ENCODE measurements around the gene TMEM17.

DNA sequence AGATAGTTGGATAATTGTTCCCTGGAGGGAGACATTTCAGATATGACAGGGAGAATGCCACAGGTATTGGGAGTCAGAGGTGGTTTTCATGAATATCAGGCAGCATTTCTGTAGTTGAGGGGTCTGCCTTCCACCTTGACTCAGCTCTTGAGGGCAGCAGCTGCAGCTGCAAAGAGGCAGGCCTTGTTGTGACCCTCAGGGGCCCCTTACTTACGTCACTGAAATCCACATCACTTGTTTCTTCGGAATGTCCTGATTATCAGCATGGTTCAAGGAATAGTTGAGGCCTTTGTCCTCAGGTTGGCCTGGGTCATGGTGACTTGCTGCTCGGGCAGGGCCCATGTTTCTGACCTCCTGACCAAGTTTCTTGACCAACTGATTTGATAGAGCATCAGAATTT, 46.9 kb downstream of the TMEM17 start:
- TF ChIP-seq, protein P1, sequence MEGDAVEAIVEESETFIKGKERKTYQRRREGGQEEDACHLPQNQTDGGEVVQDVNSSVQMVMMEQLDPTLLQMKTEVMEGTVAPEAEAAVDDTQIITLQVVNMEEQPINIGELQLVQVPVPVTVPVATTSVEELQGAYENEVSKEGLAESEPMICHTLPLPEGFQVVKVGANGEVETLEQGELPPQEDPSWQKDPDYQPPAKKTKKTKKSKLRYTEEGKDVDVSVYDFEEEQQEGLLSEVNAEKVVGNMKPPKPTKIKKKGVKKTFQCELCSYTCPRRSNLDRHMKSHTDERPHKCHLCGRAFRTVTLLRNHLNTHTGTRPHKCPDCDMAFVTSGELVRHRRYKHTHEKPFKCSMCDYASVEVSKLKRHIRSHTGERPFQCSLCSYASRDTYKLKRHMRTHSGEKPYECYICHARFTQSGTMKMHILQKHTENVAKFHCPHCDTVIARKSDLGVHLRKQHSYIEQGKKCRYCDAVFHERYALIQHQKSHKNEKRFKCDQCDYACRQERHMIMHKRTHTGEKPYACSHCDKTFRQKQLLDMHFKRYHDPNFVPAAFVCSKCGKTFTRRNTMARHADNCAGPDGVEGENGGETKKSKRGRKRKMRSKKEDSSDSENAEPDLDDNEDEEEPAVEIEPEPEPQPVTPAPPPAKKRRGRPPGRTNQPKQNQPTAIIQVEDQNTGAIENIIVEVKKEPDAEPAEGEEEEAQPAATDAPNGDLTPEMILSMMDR (IDR thresholded peaks at IDR 0.05) = no peak
- no peak for TF ChIP-seq POLR2A (IDR thresholded peaks at IDR 0.05)

All from esophagus squamous epithelium (tissue), 4 donors.